ENCODE results near the gene ZFAND3.

- TF ChIP-seq, protein P1, sequence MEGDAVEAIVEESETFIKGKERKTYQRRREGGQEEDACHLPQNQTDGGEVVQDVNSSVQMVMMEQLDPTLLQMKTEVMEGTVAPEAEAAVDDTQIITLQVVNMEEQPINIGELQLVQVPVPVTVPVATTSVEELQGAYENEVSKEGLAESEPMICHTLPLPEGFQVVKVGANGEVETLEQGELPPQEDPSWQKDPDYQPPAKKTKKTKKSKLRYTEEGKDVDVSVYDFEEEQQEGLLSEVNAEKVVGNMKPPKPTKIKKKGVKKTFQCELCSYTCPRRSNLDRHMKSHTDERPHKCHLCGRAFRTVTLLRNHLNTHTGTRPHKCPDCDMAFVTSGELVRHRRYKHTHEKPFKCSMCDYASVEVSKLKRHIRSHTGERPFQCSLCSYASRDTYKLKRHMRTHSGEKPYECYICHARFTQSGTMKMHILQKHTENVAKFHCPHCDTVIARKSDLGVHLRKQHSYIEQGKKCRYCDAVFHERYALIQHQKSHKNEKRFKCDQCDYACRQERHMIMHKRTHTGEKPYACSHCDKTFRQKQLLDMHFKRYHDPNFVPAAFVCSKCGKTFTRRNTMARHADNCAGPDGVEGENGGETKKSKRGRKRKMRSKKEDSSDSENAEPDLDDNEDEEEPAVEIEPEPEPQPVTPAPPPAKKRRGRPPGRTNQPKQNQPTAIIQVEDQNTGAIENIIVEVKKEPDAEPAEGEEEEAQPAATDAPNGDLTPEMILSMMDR (IDR thresholded peaks at IDR 0.05) = no peak
- no peak for TF ChIP-seq ZFX (IDR thresholded peaks at IDR 0.05; ENCODE audit: borderline replicate concordance)
Measured at GRCh38 chr6:38141085-38141484, 321.6 kb downstream of the ZFAND3 start.
